GM10248 (cell line): ENCODE measurements around the gene ERCC6L.

ENCODE experiments used
- CTCF ChIA-PET: fragments of 300-600 bp; sonication (Branson Sonifier 250); formaldehyde crosslinking; extraction: SDS; loops from one replicate; lab custom pipeline; 2021; ENCODE audit warnings: antibody characterized with exemption; lab: Yijun Ruan, JAX
- POLR2A ChIA-PET: fragments of 350-650 bp; sonication (Branson Sonifier 250); formaldehyde crosslinking; extraction: SDS; loops from one replicate; lab custom pipeline; 2020; ENCODE audit warnings: antibody characterized with exemption; lab: Yijun Ruan, JAX
- DNase-seq: peaks from one replicate; pipeline ENCODE4 v3.0.0; 2012; ENCODE audit errors: extremely low spot score
- CTCF ChIP-seq: IDR thresholded peaks from 2 replicates; pipeline ENCODE4 v1.5.1; 2012; ENCODE audit warnings: mild to moderate bottlenecking, low read depth; ENCODE audit errors: extremely low read depth, missing control alignments, control extremely low read depth

ERCC6L gene

DNA sequence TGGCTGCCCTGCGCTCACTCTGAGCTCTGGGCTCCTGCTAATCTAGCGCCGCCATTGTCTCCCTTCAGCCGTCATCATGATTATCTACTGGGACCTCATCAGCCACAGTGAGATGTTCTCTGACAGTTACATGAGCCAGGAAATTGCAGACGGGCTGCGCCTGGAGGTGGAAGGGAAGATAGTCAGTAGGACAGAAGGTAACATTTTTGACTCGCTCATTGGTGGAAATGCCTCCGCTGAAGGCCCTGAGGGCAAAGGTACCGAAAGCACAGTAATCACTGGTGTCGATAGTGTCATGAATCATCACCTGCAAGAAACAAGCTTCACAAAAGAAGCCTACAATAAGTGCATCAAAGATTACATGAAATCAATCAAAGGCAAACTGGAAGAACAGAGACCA is 79.1 kb downstream of the ERCC6L start:
- no peak for TF ChIP-seq CTCF
- ChIA-PET CTCF (no interaction called here), POLR2A (no interaction called here)
- no peak for DNase-seq

- ChIA-PET POLR2A (no interaction called here), CTCF (no interaction called here)
- no peak for TF ChIP-seq CTCF
- DNase-seq, result no peak
These were observed 80.1 kb downstream of the ERCC6L start for GRCh38 chrX:72158773-72159172.
